HEK293 (cell line): ENCODE measurements around the gene ERN2.

Experiments used
- CTCF ChIA-PET: fragments of 350-600 bp; formaldehyde crosslinking; extraction: SDS; loops from one replicate; lab custom pipeline; 2021; ENCODE audit warnings: antibody characterized with exemption; lab: Yijun Ruan, JAX
- POLR2A ChIA-PET: fragments of 300-600 bp; formaldehyde crosslinking; extraction: SDS; loops from one replicate; lab custom pipeline; 2020; ENCODE audit warnings: antibody characterized with exemption, inconsistent platforms; lab: Yijun Ruan, JAX
- H3K27ac ChIP-seq: fragments of 200-500 bp; sonication (Bioruptor generic); 2 replicates; pipeline ENCODE4 v1.5.1; 2014; ENCODE audit warnings: low read depth, low read length, control low read depth, inconsistent platforms; ENCODE audit errors: extremely low read depth
- H3K36me3 ChIP-seq, 2 experiments: fragments of 200-500 bp in 1 of 2; sonication (Bioruptor generic) in 1 of 2; 1 replicate in 1 of 2; 2 replicates in 1 of 2; pipeline ENCODE4 v1.5.1; 2014 to 2017; ENCODE audit warnings: inconsistent platforms in 2 of 2, low read length in 2 of 2; ENCODE audit not compliant: control insufficient read depth in 2 of 2, insufficient read depth in 1 of 2
- H3K4me1 ChIP-seq: fragments of 200-500 bp; sonication (Bioruptor generic); 2 replicates; pipeline ENCODE4 v1.5.1; 2014; ENCODE audit warnings: mild to moderate bottlenecking, low read length, inconsistent platforms; ENCODE audit not compliant: control insufficient read depth, insufficient read depth
- H3K4me3 ChIP-seq: 2 replicates; pipeline ENCODE4 v1.5.1; 2011; ENCODE audit warnings: low read depth, mild to moderate bottlenecking, control low read depth, low read length, moderate library complexity
- H3K9me3 ChIP-seq: fragments of 200-500 bp; sonication (Bioruptor generic); 2 replicates; pipeline ENCODE4 v1.5.1; 2014; ENCODE audit warnings: low read depth, low read length, inconsistent platforms; ENCODE audit not compliant: control insufficient read depth, insufficient read depth
- GFI1B ChIP-seq: fragments of 450-650 bp; formaldehyde crosslinking; IDR thresholded peaks from 2 replicates; pipeline ENCODE4 v1.5.1; 2016; ENCODE audit warnings: missing biosample characterization, missing genetic modification characterization
- KLF16 ChIP-seq: fragments of 450-650 bp; formaldehyde crosslinking; IDR thresholded peaks from 2 replicates; pipeline ENCODE4 v1.5.1; 2017; ENCODE audit warnings: missing biosample characterization, missing genetic modification characterization
- PRDM6 ChIP-seq: fragments of 450-650 bp; formaldehyde crosslinking; IDR thresholded peaks from 2 replicates; pipeline ENCODE4 v1.5.1; 2017; ENCODE audit warnings: missing biosample characterization, missing genetic modification characterization
- ZBTB10 ChIP-seq: fragments of 450-650 bp; formaldehyde crosslinking; IDR thresholded peaks from 2 replicates; pipeline ENCODE4 v1.5.1; 2016; ENCODE audit warnings: missing biosample characterization, missing genetic modification characterization
- ZNF132 ChIP-seq: fragments of 450-650 bp; formaldehyde crosslinking; IDR thresholded peaks from 2 replicates; pipeline ENCODE4 v1.5.1; 2017; ENCODE audit warnings: missing biosample characterization, missing genetic modification characterization, borderline replicate concordance
- ZNF155 ChIP-seq: fragments of 450-650 bp; formaldehyde crosslinking; IDR thresholded peaks from 2 replicates; pipeline ENCODE4 v1.5.1; 2016; ENCODE audit warnings: missing biosample characterization, missing genetic modification characterization
- ZNF16 ChIP-seq: fragments of 450-650 bp; formaldehyde crosslinking; IDR thresholded peaks from 2 replicates; pipeline ENCODE4 v1.5.1; 2016; ENCODE audit warnings: low read depth, missing biosample characterization, missing genetic modification characterization
- ZNF174 ChIP-seq: fragments of 450-650 bp; formaldehyde crosslinking; IDR thresholded peaks from 2 replicates; pipeline ENCODE4 v1.5.0; 2017; ENCODE audit warnings: missing biosample characterization, mild to moderate bottlenecking, missing genetic modification characterization
- ZNF18 ChIP-seq: fragments of 450-650 bp; formaldehyde crosslinking; IDR thresholded peaks from 2 replicates; pipeline ENCODE4 v1.5.1; 2016; ENCODE audit warnings: missing biosample characterization, missing genetic modification characterization
- ZNF211 ChIP-seq: fragments of 450-650 bp; formaldehyde crosslinking; IDR thresholded peaks from 2 replicates; pipeline ENCODE4 v1.5.1; 2016; ENCODE audit warnings: low read depth, missing biosample characterization, missing genetic modification characterization
- ZNF26 ChIP-seq: fragments of 450-650 bp; formaldehyde crosslinking; IDR thresholded peaks from 2 replicates; pipeline ENCODE4 v1.5.1; 2016; ENCODE audit warnings: missing biosample characterization, missing genetic modification characterization
- ZNF335 ChIP-seq: fragments of 450-650 bp; formaldehyde crosslinking; conservative IDR thresholded peaks from 2 replicates; pipeline ENCODE4 v1.5.1; 2016; ENCODE audit warnings: missing biosample characterization, missing genetic modification characterization
- ZNF514 ChIP-seq: fragments of 450-650 bp; formaldehyde crosslinking; IDR thresholded peaks from 2 replicates; pipeline ENCODE4 v1.5.1; 2016; ENCODE audit warnings: missing biosample characterization, missing genetic modification characterization
- ZNF571 ChIP-seq: fragments of 450-650 bp; formaldehyde crosslinking; IDR thresholded peaks from 2 replicates; pipeline ENCODE4 v1.5.0; 2017; ENCODE audit warnings: missing biosample characterization, missing genetic modification characterization
- ZNF626 ChIP-seq: fragments of 450-650 bp; sonication (Bioruptor Pico); formaldehyde crosslinking; IDR thresholded peaks from 2 replicates; pipeline ENCODE4 v1.5.1; 2018; ENCODE audit warnings: missing biosample characterization, missing genetic modification characterization, inconsistent platforms
- ZNF654 ChIP-seq: fragments of 450-650 bp; formaldehyde crosslinking; IDR thresholded peaks from 2 replicates; pipeline ENCODE4 v1.5.1; 2016; ENCODE audit warnings: low read depth, missing biosample characterization, missing genetic modification characterization
- ZNF843 ChIP-seq: fragments of 450-650 bp; formaldehyde crosslinking; IDR thresholded peaks from 2 replicates; pipeline ENCODE4 v1.5.1; 2016; ENCODE audit warnings: missing biosample characterization, missing genetic modification characterization
- ZSCAN4 ChIP-seq: fragments of 450-650 bp; formaldehyde crosslinking; IDR thresholded peaks from 2 replicates; pipeline ENCODE4 v1.5.1; 2017; ENCODE audit warnings: missing biosample characterization, missing genetic modification characterization
- TF ChIP-seq, protein P1 (sequence below): fragments of 450-650 bp; formaldehyde crosslinking; IDR thresholded peaks from 2 replicates; pipeline ENCODE4 v1.5.1; 2016; ENCODE audit warnings: missing biosample characterization, missing genetic modification characterization

The ERN2 gene

DNA sequence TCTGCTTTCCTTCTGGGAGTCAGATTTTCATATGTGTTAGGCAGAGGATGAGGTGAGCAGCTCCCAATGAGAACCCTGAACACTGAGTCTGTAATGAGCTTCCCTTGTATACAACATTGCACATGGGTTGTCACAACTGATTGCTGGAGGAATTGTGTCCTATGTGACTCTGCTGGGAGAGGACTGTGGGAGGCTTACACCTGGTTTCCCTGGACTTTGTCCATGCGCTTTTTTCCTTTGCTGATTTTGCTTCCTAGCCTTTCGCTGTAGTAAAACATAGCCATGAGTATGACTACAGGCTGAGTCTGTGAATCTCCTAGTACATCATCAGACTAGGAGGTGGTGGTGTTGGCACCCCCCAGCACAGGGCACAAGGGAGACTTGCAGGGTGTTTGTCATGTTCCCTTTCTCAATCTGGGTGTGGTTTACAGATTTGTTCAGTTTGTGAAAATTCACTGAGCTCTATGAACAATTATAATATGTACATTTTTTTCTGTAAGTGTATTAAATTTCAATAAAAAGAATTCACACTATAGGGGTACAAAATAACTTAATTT, 36.0 kb downstream of the ERN2 start (continued):
- no peak for TF ChIP-seq ZNF26 (tag by site-specific recombination)
- no peak for TF ChIP-seq ZNF626 (tag by site-specific recombination)
- TF ChIP-seq ZNF571: no peak
- no peak for TF ChIP-seq ZNF132 (tag by site-specific recombination)
- no peak for TF ChIP-seq ZNF843 (tag by site-specific recombination)

DNA sequence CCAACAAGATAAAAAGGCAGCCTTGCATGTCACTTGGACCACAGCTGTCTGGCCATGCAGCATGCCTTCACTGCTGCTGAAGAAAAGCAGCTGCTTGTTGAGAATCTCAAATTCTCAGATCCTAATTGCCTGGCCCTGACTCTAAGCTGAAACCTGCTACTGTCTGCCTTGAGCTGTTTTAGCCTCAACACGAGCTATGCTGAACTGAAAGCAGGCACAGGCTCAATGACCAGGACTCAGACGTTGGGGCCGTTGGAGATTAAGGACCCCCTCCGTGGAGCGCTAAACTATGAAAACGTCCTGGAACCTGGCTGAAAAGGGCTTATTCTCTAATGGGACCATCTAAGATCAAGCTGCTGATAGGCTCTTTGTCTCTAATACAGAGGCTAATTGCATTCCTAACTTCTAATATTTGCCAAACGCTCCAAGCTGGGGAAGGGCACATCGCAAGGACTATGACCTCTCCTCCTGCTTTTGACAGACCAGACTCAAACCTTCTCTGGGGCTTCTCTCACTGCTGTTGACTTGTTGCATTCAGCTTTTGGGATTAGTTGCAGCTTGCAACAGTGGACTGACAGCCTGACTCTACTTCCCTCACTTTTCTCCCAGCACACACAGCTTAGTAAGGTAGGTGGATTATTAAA, 38.9 kb downstream of the ERN2 start:
- POLR2A ChIA-PET: no interaction called here
- CTCF ChIA-PET: no interaction called here
- no peak overlapping the region for H3K4me3 ChIP-seq

More for the DNA sequence above, 38.9 kb downstream of the ERN2 start:
- Histone ChIP-seq H3K27ac (no peak overlapping the region), H3K36me3 (peaks cover 0 to 56% of the 10 kb centered on the region in 2 experiments; a peak in 1 of 3 replicates), H3K9me3 (no peaks in the 10 kb centered on the region), H3K4me1 (no peaks in the 10 kb centered on the region)
- no peak for TF ChIP-seq ZNF16 (tag by site-specific recombination)
- TF ChIP-seq PRDM6 (tag by site-specific recombination): no peak
- no peak for TF ChIP-seq ZNF654 (tag by site-specific recombination)
- TF ChIP-seq, protein P1, sequence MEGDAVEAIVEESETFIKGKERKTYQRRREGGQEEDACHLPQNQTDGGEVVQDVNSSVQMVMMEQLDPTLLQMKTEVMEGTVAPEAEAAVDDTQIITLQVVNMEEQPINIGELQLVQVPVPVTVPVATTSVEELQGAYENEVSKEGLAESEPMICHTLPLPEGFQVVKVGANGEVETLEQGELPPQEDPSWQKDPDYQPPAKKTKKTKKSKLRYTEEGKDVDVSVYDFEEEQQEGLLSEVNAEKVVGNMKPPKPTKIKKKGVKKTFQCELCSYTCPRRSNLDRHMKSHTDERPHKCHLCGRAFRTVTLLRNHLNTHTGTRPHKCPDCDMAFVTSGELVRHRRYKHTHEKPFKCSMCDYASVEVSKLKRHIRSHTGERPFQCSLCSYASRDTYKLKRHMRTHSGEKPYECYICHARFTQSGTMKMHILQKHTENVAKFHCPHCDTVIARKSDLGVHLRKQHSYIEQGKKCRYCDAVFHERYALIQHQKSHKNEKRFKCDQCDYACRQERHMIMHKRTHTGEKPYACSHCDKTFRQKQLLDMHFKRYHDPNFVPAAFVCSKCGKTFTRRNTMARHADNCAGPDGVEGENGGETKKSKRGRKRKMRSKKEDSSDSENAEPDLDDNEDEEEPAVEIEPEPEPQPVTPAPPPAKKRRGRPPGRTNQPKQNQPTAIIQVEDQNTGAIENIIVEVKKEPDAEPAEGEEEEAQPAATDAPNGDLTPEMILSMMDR (tag by site-specific recombination): no peak
- TF ChIP-seq ZNF335: no peak
- TF ChIP-seq KLF16: no peak
- no peak for TF ChIP-seq ZBTB10 (tag by site-specific recombination)
- no peak for TF ChIP-seq ZNF18
- no peak for TF ChIP-seq ZNF174 (tag by site-specific recombination)
- TF ChIP-seq ZSCAN4 (tag by site-specific recombination): no peak
- no peak for TF ChIP-seq ZNF211 (tag by site-specific recombination)
- TF ChIP-seq GFI1B (tag by site-specific recombination): no peak
- no peak for TF ChIP-seq ZNF514 (tag by site-specific recombination)
- no peak for TF ChIP-seq ZNF155 (tag by site-specific recombination)
